H9 (cell line): ENCODE measurements around the gene COQ8A. TPM values are rescaled to one million over a fixed set of nuclear protein-coding genes. Genes with fewer than 3 reads are reported as not detected.

Experiments used
- DNase-seq: peaks from one replicate; pipeline ENCODE4 v3.0.0-alpha.2; 2017
- H2AFZ ChIP-seq: one replicate; pipeline ENCODE4 v1.6.1; 2013; ENCODE audit warnings: mild to moderate bottlenecking, low read length, control low read depth, moderate library complexity
- H2AK5ac ChIP-seq: 2 replicates; pipeline ENCODE4 v1.6.1; 2013; ENCODE audit warnings: low read length, control low read depth, mixed read lengths; ENCODE audit not compliant: insufficient read length
- H2BK120ac ChIP-seq: one replicate; pipeline ENCODE4 v1.6.1; 2013; ENCODE audit warnings: low read depth, mild to moderate bottlenecking, low read length, control low read depth, inconsistent platforms; ENCODE audit not compliant: poor library complexity, severe bottlenecking
- H2BK12ac ChIP-seq: 2 replicates; pipeline ENCODE4 v1.6.1; 2013; ENCODE audit warnings: low read length, control low read depth, mixed read lengths, low read depth; ENCODE audit not compliant: insufficient read length
- H2BK15ac ChIP-seq: 2 replicates; pipeline ENCODE4 v1.6.1; 2013; ENCODE audit warnings: low read depth, low read length, control low read depth
- H2BK20ac ChIP-seq: one replicate; pipeline ENCODE4 v1.6.1; 2013; ENCODE audit warnings: low read depth, mild to moderate bottlenecking, low read length, control low read depth, inconsistent platforms; ENCODE audit not compliant: poor library complexity, severe bottlenecking
- H2BK5ac ChIP-seq: 2 replicates; pipeline ENCODE4 v1.6.1; 2013; ENCODE audit warnings: low read length, control low read depth, mixed read lengths; ENCODE audit not compliant: insufficient read length
- H3K14ac ChIP-seq: 2 replicates; pipeline ENCODE4 v1.6.1; 2013; ENCODE audit warnings: low read length, control low read depth; ENCODE audit not compliant: insufficient read depth
- H3K18ac ChIP-seq: 2 replicates; pipeline ENCODE4 v1.6.1; 2013; ENCODE audit warnings: low read depth, mild to moderate bottlenecking, mixed read lengths, low read length, control low read depth; ENCODE audit not compliant: insufficient read length
- H3K23ac ChIP-seq: 2 replicates; pipeline ENCODE4 v1.6.1; 2013; ENCODE audit warnings: low read length, control low read depth, mixed read lengths, low read depth; ENCODE audit not compliant: insufficient read length
- H3K23me2 ChIP-seq: 2 replicates; pipeline ENCODE4 v1.6.1; 2013; ENCODE audit warnings: low read depth, mild to moderate bottlenecking, mixed read lengths, low read length, control low read depth; ENCODE audit not compliant: insufficient read length, poor library complexity, severe bottlenecking
- H3K27ac ChIP-seq: 2 replicates; pipeline ENCODE4 v1.5.1; 2013; ENCODE audit warnings: low read length, control low read depth, mixed read lengths, low read depth; ENCODE audit not compliant: insufficient read length
- H3K27me3 ChIP-seq: 2 replicates; pipeline ENCODE4 v1.6.1; 2013; ENCODE audit warnings: low read length, control low read depth, inconsistent platforms; ENCODE audit not compliant: insufficient read depth
- H3K4ac ChIP-seq: 2 replicates; pipeline ENCODE4 v1.6.1; 2013; ENCODE audit warnings: low read depth, mild to moderate bottlenecking, control low read depth, inconsistent platforms, low read length, moderate library complexity
- H3K4me1 ChIP-seq: 2 replicates; pipeline ENCODE4 v1.6.1; 2013; ENCODE audit warnings: low read length, control low read depth, inconsistent platforms; ENCODE audit not compliant: insufficient read depth
- H3K4me2 ChIP-seq: 2 replicates; pipeline ENCODE4 v1.6.1; 2013; ENCODE audit warnings: low read length, control low read depth, mixed read lengths; ENCODE audit not compliant: insufficient read length, insufficient read depth
- H3K56ac ChIP-seq: 2 replicates; pipeline ENCODE4 v1.6.1; 2013; ENCODE audit warnings: low read depth, mild to moderate bottlenecking, mixed read lengths, low read length, control low read depth; ENCODE audit not compliant: insufficient read length
- H3K79me1 ChIP-seq: 2 replicates; pipeline ENCODE4 v1.6.1; 2013; ENCODE audit warnings: low read depth, mild to moderate bottlenecking, moderate library complexity, low read length, control low read depth, inconsistent platforms; ENCODE audit not compliant: insufficient read depth, poor library complexity, severe bottlenecking
- H3K79me2 ChIP-seq: 2 replicates; pipeline ENCODE4 v1.6.1; 2013; ENCODE audit warnings: low read length, control low read depth, inconsistent platforms; ENCODE audit not compliant: insufficient read depth
- H3K9ac ChIP-seq: 2 replicates; pipeline ENCODE4 v1.6.1; 2013; ENCODE audit warnings: low read length, control low read depth, mixed read lengths; ENCODE audit not compliant: insufficient read length; ENCODE audit errors: extremely low read depth
- H3K9me3 ChIP-seq: one replicate; pipeline ENCODE4 v1.6.1; 2013; ENCODE audit warnings: low read depth, low read length, inconsistent platforms; ENCODE audit not compliant: control insufficient read depth
- H3T11ph ChIP-seq: one replicate; pipeline ENCODE4 v1.6.1; 2013; ENCODE audit warnings: mild to moderate bottlenecking, low read length, control low read depth, inconsistent platforms
- H4K20me1 ChIP-seq: one replicate; pipeline ENCODE4 v1.6.1; 2013; ENCODE audit not compliant: control insufficient read depth, insufficient read length, insufficient read depth
- H4K5ac ChIP-seq: 2 replicates; pipeline ENCODE4 v1.6.1; 2013; ENCODE audit warnings: low read depth, mild to moderate bottlenecking, mixed read lengths, low read length, control low read depth; ENCODE audit not compliant: insufficient read length
- H4K8ac ChIP-seq: replicated peaks from 2 replicates; pipeline ENCODE4 v1.6.1; 2013; ENCODE audit warnings: low read length, control low read depth, mixed read lengths, low read depth; ENCODE audit not compliant: insufficient read length
- H4K91ac ChIP-seq: 2 replicates; pipeline ENCODE4 v1.6.1; 2013; ENCODE audit warnings: low read depth, mild to moderate bottlenecking, moderate library complexity, mixed read lengths, low read length, control low read depth; ENCODE audit not compliant: insufficient read length
- H3K27ac Mint-ChIP-seq, 3 experiments: 2 replicates in 2 of 3; 3 replicates in 1 of 3; pipeline ENCODE4 v1.8.0; 2020 to 2021; ENCODE audit warnings: mixed read lengths in 3 of 3, mild to moderate bottlenecking in 1 of 3, moderate library complexity in 1 of 3
- H3K27me3 Mint-ChIP-seq: 2 replicates; pipeline ENCODE4 v1.8.0; 2021; ENCODE audit warnings: low read depth, mild to moderate bottlenecking, moderate library complexity, mixed read lengths
- H3K36me3 Mint-ChIP-seq, 3 experiments: 2 replicates in 2 of 3; 3 replicates in 1 of 3; pipeline ENCODE4 v1.8.0; 2020 to 2021; ENCODE audit warnings: low read depth in 3 of 3, mixed read lengths in 3 of 3; ENCODE audit not compliant: insufficient read depth in 1 of 3
- H3K4me1 Mint-ChIP-seq, 2 experiments: 2 replicates each; pipeline ENCODE4 v1.8.0; 2020; ENCODE audit warnings: mixed read lengths in 2 of 2
- H3K4me3 Mint-ChIP-seq, 2 experiments: 2 replicates in 1 of 2; 3 replicates in 1 of 2; pipeline ENCODE4 v1.8.0; 2020 to 2021; ENCODE audit warnings: mild to moderate bottlenecking in 2 of 2, mixed read lengths in 2 of 2, moderate library complexity in 1 of 2
- H3K9me3 Mint-ChIP-seq, 2 experiments: 2 replicates in 1 of 2; 3 replicates in 1 of 2; pipeline ENCODE4 v1.8.0; 2020; ENCODE audit warnings: mild to moderate bottlenecking in 2 of 2, mixed read lengths in 2 of 2, moderate library complexity in 1 of 2
- WGBS: extraction: QIAGEN DNeasy Blood & Tissue Kit; methylation state at CpG from one replicate; pipeline ENCODE4 v1.1.7; 2013; ENCODE audit warnings: missing lambda C conversion rate, low lambda C conversion rate, mixed read lengths; ENCODE audit not compliant: insufficient read length; ENCODE audit errors: extremely low coverage; 5-methylcytosine and 5-hydroxymethylcytosine counted together
- total RNA-seq: library from RNA; stranded (reverse); gene quantifications from 2 replicates; pipeline ENCODE4 v1.2.1, GENCODE V29; 2021
- TF ChIP-seq, protein P1 (sequence below): fragments of 200-600 bp; sonication (generic); conservative IDR thresholded peaks from 3 replicates; pipeline ENCODE4 v1.8.0; 2021; ENCODE audit warnings: antibody characterized with exemption, mild to moderate bottlenecking

Gene COQ8A
- total RNA-seq, 1 experiment from 2014 or later = 26.0 TPM

- no peak overlapping the region for H3K23ac ChIP-seq
- no peaks in the 10 kb centered on the region for H3K27me3 Mint-ChIP-seq
- no peak overlapping the region for H3K56ac ChIP-seq
- no peak overlapping the region for H3K18ac ChIP-seq
- no peak overlapping the region for H3K4me3 Mint-ChIP-seq
- no peaks in the 10 kb centered on the region for H3K4me1 ChIP-seq
- no peak overlapping the region for H3K4ac ChIP-seq
- H3K27ac Mint-ChIP-seq = 0 out of 7 replicates have a peak overlapping the region, but pooled peaks of 1 of the 3 experiments have one; percentile 49
- no peaks in the 10 kb centered on the region for H3K79me1 ChIP-seq
- H3K27me3 ChIP-seq = no peaks in the 10 kb centered on the region
- H3K4me1 Mint-ChIP-seq = peaks cover 4 to 15% of the 10 kb centered on the region in 2 experiments; a peak in 3 of 4 replicates
- no peak overlapping the region for H2BK5ac ChIP-seq
- H2AFZ ChIP-seq = no peak overlapping the region
- no peak for DNase-seq
- H3K4me2 ChIP-seq = no peak overlapping the region
- H3K9ac ChIP-seq = no peak overlapping the region
- H3K14ac ChIP-seq = no peak overlapping the region; the same call in 1 of the 2 replicates
- no peak overlapping the region for H3T11ph ChIP-seq
- WGBS = no CpG with 5 or more reads among the region's 34 CpGs
- TF ChIP-seq, protein P1, sequence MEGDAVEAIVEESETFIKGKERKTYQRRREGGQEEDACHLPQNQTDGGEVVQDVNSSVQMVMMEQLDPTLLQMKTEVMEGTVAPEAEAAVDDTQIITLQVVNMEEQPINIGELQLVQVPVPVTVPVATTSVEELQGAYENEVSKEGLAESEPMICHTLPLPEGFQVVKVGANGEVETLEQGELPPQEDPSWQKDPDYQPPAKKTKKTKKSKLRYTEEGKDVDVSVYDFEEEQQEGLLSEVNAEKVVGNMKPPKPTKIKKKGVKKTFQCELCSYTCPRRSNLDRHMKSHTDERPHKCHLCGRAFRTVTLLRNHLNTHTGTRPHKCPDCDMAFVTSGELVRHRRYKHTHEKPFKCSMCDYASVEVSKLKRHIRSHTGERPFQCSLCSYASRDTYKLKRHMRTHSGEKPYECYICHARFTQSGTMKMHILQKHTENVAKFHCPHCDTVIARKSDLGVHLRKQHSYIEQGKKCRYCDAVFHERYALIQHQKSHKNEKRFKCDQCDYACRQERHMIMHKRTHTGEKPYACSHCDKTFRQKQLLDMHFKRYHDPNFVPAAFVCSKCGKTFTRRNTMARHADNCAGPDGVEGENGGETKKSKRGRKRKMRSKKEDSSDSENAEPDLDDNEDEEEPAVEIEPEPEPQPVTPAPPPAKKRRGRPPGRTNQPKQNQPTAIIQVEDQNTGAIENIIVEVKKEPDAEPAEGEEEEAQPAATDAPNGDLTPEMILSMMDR = no peak
- no peak overlapping the region for H2BK120ac ChIP-seq
- H2AK5ac ChIP-seq = no peak overlapping the region
- H3K27ac ChIP-seq = no peak overlapping the region
- no peak overlapping the region for H4K91ac ChIP-seq
- no peaks in the 10 kb centered on the region for H3K23me2 ChIP-seq
- H3K9me3 Mint-ChIP-seq = peaks cover 7% of the 10 kb centered on the region in 2 experiments; a peak in 4 of 5 replicates
- no peak overlapping the region for H4K5ac ChIP-seq
- no peaks in the 10 kb centered on the region for H3K9me3 ChIP-seq
- no peaks in the 10 kb centered on the region for H4K20me1 ChIP-seq
- H4K8ac ChIP-seq = no peak overlapping the region
- H2BK12ac ChIP-seq = no peak overlapping the region
- no peaks in the 10 kb centered on the region for H3K79me2 ChIP-seq
- H3K36me3 Mint-ChIP-seq = peaks cover 7 to 17% (median 9%) of the 10 kb centered on the region in 3 experiments
- no peak overlapping the region for H2BK20ac ChIP-seq
- H2BK15ac ChIP-seq = no peak overlapping the region
Measured at GRCh38 chr1:226976276-226976977, 36.3 kb downstream of the COQ8A start.
